ENCODE results near the gene SLC25A19. TPM values are rescaled to one million over a fixed set of nuclear protein-coding genes. Genes with fewer than 3 reads are reported as not detected.

SLC25A19 gene
- total and polyA plus RNA-seq, 10 of the 15 experiments (the other 5 are each of a cell fraction or from before 2014, with no cell fraction given) = 32.9 to 91.6 (median 53.7) TPM

- TF ChIP-seq NFYB (IDR thresholded peaks at IDR 0.05; ENCODE audit: insufficient read depth, low read depth, low read length) (no peak), EGR1 (IDR thresholded peaks at IDR 0.05; ENCODE audit: borderline replicate concordance in 1 of 2, low read depth in 2 of 2, low read length in 2 of 2) (no peak), JUND (IDR thresholded peaks at IDR 0.05; ENCODE audit: low read depth, low read length) (no peak), FOXK2 (IDR thresholded peaks at IDR 0.05) (no peak), CREM (IDR thresholded peaks at IDR 0.05; ENCODE audit: low read depth) (0 out of 2 replicates have a peak, but pooled peaks have one; percentile 11), RELB (IDR thresholded peaks at IDR 0.05; ENCODE audit: low read depth) (no peak), HDGF (IDR thresholded peaks at IDR 0.05) (0 out of 2 replicates have a peak, but pooled peaks have one; percentile 57), GABPA (IDR thresholded peaks at IDR 0.05; ENCODE audit: low read depth) (no peak), ZBTB11 (CRISPR knock-in tag; IDR thresholded peaks at IDR 0.05) (no peak), YY1 (IDR thresholded peaks at IDR 0.05; ENCODE audit: low read depth, low read length) (peak; percentile 70; the same call in 1 of the 2 replicates), TARDBP (IDR thresholded peaks at IDR 0.05; ENCODE audit: borderline replicate concordance) (no peak), SMC3 (IDR thresholded peaks at IDR 0.05; ENCODE audit: borderline replicate concordance, low read length) (peak; percentile 75), NR2C2 (IDR thresholded peaks at IDR 0.05; ENCODE audit: borderline replicate concordance, control insufficient read depth, insufficient read length, low read depth) (no peak), TCF12 (IDR thresholded peaks at IDR 0.05; ENCODE audit: low read depth, low read length) (no peak), KAT2A (conservative IDR thresholded peaks at IDR 0.05; ENCODE audit: control insufficient read depth, low read depth, low read length) (no peak), YBX1 (IDR thresholded peaks at IDR 0.05) (no peak), HCFC1 (IDR thresholded peaks at IDR 0.05; ENCODE audit: low read length) (no peak)
- TF ChIP-seq, protein P1, sequence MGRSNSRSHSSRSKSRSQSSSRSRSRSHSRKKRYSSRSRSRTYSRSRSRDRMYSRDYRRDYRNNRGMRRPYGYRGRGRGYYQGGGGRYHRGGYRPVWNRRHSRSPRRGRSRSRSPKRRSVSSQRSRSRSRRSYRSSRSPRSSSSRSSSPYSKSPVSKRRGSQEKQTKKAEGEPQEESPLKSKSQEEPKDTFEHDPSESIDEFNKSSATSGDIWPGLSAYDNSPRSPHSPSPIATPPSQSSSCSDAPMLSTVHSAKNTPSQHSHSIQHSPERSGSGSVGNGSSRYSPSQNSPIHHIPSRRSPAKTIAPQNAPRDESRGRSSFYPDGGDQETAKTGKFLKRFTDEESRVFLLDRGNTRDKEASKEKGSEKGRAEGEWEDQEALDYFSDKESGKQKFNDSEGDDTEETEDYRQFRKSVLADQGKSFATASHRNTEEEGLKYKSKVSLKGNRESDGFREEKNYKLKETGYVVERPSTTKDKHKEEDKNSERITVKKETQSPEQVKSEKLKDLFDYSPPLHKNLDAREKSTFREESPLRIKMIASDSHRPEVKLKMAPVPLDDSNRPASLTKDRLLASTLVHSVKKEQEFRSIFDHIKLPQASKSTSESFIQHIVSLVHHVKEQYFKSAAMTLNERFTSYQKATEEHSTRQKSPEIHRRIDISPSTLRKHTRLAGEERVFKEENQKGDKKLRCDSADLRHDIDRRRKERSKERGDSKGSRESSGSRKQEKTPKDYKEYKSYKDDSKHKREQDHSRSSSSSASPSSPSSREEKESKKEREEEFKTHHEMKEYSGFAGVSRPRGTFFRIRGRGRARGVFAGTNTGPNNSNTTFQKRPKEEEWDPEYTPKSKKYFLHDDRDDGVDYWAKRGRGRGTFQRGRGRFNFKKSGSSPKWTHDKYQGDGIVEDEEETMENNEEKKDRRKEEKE (IDR thresholded peaks at IDR 0.05) = no peak
These were observed 50.5 kb downstream of the SLC25A19 start (continued) for GRCh38 chr17:75238684-75239191.

Measured in GM12878 (cell line).